ENCODE measurements around the gene NMNAT1. TPM values are rescaled to one million over a fixed set of nuclear protein-coding genes. Genes with fewer than 3 reads are reported as not detected.
"Not testable (repeated sequence)": the region's sequence is repeated elsewhere in the genome, so short reads cannot be mapped to it uniquely, and the experiment has no call there.

Gene NMNAT1
- total RNA-seq, 6 experiments from 2014 or later: 12.9 to 16.0 (median 14.8) TPM

DNA sequence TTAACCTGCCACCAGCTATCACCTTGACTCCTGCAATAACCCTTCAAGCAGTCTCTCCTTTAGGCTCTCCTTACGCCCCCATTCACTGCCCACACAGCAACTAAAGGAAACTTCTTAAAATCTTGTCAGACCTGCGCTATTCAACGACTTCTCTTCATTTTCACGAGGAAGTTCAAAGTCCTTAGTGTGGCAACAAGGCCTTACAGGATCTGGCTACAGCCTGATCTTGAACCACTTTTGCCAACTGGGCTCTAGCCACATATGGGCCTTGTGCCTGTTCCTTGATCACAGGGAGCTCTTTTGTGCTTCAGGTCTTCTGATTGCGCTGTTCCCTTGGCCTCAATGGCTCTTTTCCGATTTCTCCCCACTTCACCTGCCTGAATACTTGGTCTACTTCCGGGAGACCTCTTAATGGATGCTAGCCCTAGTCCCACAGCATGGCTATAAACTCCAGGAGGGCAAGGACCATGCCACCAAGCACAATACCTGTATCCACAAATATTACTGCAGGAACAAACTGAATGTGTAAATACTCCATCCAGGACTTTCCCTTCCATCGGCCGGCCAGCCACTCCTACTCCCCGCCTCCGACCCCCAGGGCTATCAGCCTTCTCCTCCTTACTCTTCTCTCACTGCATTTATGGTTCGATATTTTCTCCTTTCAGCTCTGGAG lies 30.9 kb upstream of the NMNAT1 start:
- Mint-ChIP-seq H3K4me3 (peak overlapping the region; percentile 31), H3K27ac (peak overlapping the region; percentile 39)

DNA sequence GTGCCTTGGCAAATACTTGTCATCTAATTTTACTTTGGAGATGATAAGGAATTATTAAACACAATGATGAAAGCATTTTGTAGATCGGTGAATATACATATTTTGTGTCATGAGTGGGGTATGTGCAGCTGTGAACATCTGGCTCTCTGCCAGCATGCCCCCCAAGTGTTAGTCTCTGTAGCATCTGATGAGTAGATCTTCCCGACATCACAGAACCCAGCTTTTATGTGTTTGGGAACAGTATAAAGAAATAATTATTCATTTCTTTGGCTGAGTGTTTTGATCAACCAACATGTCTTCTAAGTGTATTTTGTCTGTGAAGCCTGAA lies 28.7 kb upstream of the NMNAT1 start:
- no peak overlapping the region for H3K27ac Mint-ChIP-seq
- no peak overlapping the region for H3K4me3 Mint-ChIP-seq
- peaks cover 5% of the 10 kb centered on the region for H3K27me3 Mint-ChIP-seq (ENCODE audit: insufficient read depth)
- peaks cover 1% of the 10 kb centered on the region for H3K36me3 Mint-ChIP-seq (ENCODE audit: low read depth)
- no peaks in the 10 kb centered on the region; the same call in 1 of the 2 replicates for H3K9me3 Mint-ChIP-seq
- TF ChIP-seq, protein P1, sequence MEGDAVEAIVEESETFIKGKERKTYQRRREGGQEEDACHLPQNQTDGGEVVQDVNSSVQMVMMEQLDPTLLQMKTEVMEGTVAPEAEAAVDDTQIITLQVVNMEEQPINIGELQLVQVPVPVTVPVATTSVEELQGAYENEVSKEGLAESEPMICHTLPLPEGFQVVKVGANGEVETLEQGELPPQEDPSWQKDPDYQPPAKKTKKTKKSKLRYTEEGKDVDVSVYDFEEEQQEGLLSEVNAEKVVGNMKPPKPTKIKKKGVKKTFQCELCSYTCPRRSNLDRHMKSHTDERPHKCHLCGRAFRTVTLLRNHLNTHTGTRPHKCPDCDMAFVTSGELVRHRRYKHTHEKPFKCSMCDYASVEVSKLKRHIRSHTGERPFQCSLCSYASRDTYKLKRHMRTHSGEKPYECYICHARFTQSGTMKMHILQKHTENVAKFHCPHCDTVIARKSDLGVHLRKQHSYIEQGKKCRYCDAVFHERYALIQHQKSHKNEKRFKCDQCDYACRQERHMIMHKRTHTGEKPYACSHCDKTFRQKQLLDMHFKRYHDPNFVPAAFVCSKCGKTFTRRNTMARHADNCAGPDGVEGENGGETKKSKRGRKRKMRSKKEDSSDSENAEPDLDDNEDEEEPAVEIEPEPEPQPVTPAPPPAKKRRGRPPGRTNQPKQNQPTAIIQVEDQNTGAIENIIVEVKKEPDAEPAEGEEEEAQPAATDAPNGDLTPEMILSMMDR (IDR thresholded peaks at IDR 0.05): no peak; the same call in 1 of the 2 replicates
- DNase-seq: no peak
- H3K4me1 Mint-ChIP-seq (ENCODE audit: low read depth): peaks cover 21% of the 10 kb centered on the region

More for the DNA sequence above, 30.9 kb upstream of the NMNAT1 start:
- H3K9me3 Mint-ChIP-seq: no peaks in the 10 kb centered on the region
- TF ChIP-seq, protein P1 (IDR thresholded peaks at IDR 0.05): no peak
- peaks cover 39% of the 10 kb centered on the region for H3K4me1 Mint-ChIP-seq (ENCODE audit: low read depth)
- no peaks in the 10 kb centered on the region; the same call in 1 of the 2 replicates for H3K27me3 Mint-ChIP-seq (ENCODE audit: insufficient read depth)
- peaks cover 12% of the 10 kb centered on the region for H3K36me3 Mint-ChIP-seq (ENCODE audit: low read depth)
- DNase-seq: no peak

DNA sequence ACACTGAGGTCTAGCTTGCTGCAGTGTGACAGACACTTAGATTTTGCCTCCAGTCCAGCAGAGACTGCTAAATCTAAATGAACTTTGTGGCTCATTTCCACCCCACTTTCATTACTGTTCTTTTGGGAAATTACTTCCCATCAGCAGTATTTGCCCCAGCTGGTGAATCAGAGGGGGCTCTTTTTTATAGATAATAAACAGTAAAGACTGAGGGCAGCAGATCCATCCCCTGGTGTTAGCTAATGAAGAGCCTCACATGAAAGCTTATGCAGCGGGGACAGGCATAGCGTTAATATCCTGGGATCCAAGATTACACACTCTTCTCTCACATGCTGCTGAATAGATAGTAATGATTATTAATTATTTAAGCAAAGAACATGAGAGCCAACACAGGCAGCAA lies 26.8 kb upstream of the NMNAT1 start:
- Mint-ChIP-seq H3K4me1 (ENCODE audit: low read depth) (peaks cover 13% of the 10 kb centered on the region), H3K27ac (no peak overlapping the region), H3K9me3 (no peaks in the 10 kb centered on the region; the same call in 1 of the 2 replicates), H3K4me3 (no peak overlapping the region), H3K36me3 (ENCODE audit: low read depth) (no peaks in the 10 kb centered on the region; the same call in 1 of the 2 replicates), H3K27me3 (ENCODE audit: insufficient read depth) (peaks cover 5% of the 10 kb centered on the region)
- no peak for DNase-seq
- TF ChIP-seq, protein P1 (IDR thresholded peaks at IDR 0.05): no peak

DNA sequence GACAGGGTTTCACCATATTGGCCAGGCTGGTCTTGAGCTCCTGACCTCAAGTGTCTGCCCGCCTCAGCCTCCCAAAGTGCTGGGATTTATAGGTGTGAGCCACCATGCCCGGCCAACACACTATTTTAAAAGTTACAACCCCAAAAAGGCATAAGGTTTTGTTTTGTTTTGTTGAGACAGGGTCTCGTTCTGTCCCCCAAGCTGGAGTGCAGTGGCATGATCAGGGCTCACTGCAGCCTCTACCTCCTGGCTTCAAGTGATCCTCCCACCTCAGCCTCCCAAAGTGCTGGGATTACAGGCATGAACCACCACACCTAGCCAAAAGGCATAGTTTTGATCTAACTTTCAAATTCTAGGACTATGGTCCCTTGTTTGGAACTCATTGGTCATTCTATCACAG lies 25.8 kb upstream of the NMNAT1 start:
- H3K27me3 Mint-ChIP-seq (ENCODE audit: insufficient read depth); H3K36me3 Mint-ChIP-seq (ENCODE audit: low read depth); H3K27ac Mint-ChIP-seq; H3K4me1 Mint-ChIP-seq (ENCODE audit: low read depth); H3K4me3 Mint-ChIP-seq; H3K9me3 Mint-ChIP-seq; DNase-seq: not testable (repeated sequence)

DNA sequence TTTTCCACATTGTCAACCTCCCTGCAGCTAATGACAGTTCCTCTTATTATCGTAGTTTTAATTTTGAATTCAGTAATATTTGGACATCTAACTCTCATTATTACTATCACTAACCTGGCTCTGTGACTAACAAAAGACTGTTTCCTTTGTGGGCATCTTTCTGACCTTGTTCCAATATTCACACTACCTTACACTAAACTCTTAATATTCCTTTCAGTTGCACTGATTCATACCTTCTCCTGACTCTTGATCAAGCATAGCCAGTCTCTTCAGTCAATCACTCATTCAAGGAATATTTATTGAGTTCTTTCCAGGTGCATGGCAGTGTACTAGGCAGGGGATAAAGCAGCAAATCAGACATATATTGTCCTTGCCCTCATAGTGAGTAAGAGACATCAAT lies 25.4 kb upstream of the NMNAT1 start:
- no peaks in the 10 kb centered on the region; the same call in 1 of the 2 replicates for H3K9me3 Mint-ChIP-seq
- DNase-seq: no peak
- no peaks in the 10 kb centered on the region; the same call in 1 of the 2 replicates for H3K36me3 Mint-ChIP-seq (ENCODE audit: low read depth)
- peaks cover 6% of the 10 kb centered on the region; the same call in 1 of the 2 replicates for H3K4me1 Mint-ChIP-seq (ENCODE audit: low read depth)
- H3K27me3 Mint-ChIP-seq (ENCODE audit: insufficient read depth): peaks cover 5% of the 10 kb centered on the region; the same call in 1 of the 2 replicates
- TF ChIP-seq, protein P1 (IDR thresholded peaks at IDR 0.05): no peak
- no peak overlapping the region for H3K27ac Mint-ChIP-seq
- no peak overlapping the region for H3K4me3 Mint-ChIP-seq

DNA sequence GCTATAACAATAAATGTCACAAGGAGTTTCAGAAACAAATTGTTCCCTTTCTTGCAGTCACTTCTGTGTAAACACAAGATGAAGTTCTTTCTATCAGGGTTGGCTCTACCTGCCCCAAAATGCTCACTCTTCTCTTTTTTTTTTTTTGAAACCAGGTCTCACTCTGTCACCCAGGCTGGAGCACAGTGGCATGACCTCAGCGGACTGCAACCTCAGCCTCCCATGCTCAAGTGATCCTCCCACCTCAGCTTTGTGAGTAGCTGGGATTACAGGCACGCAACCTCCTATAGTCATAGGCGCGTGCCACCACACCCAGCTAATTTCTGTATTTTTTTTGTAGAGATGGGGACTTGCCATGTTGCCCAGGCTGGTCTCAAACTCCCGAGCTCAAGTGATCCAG lies 22.7 kb upstream of the NMNAT1 start:
- TF ChIP-seq, protein P1 (IDR thresholded peaks at IDR 0.05): no peak
- Mint-ChIP-seq H3K9me3 (no peaks in the 10 kb centered on the region; the same call in 1 of the 2 replicates), H3K36me3 (ENCODE audit: low read depth) (no peaks in the 10 kb centered on the region; the same call in 1 of the 2 replicates), H3K4me1 (ENCODE audit: low read depth) (no peaks in the 10 kb centered on the region), H3K27ac (no peak overlapping the region), H3K4me3 (no peak overlapping the region), H3K27me3 (ENCODE audit: insufficient read depth) (peaks cover 5% of the 10 kb centered on the region; the same call in 1 of the 2 replicates)
- DNase-seq: no peak

Measured in HFFc6 (cell line).